ENCODE data around the gene PICALM.
"Not testable (repeated sequence)": the region's sequence is repeated elsewhere in the genome, so short reads cannot be mapped to it uniquely, and the experiment has no call there.

PICALM gene

GRCh38 chr11:85934596-85935169, 134.2 kb downstream of the PICALM start:
- no peak for DNase-seq

- no peak for DNase-seq
Measured at GRCh38 chr11:85930879-85931366, 138.0 kb downstream of the PICALM start.

- DNase-seq, result not testable (repeated sequence)
Measured at GRCh38 chr11:85926653-85927214, 142.2 kb downstream of the PICALM start.

GRCh38 chr11:85923455-85923854, 145.4 kb downstream of the PICALM start:
- DNase-seq, result no peak

GRCh38 chr11:85922367-85922766, 146.5 kb downstream of the PICALM start:
- DNase-seq, result no peak

DNA sequence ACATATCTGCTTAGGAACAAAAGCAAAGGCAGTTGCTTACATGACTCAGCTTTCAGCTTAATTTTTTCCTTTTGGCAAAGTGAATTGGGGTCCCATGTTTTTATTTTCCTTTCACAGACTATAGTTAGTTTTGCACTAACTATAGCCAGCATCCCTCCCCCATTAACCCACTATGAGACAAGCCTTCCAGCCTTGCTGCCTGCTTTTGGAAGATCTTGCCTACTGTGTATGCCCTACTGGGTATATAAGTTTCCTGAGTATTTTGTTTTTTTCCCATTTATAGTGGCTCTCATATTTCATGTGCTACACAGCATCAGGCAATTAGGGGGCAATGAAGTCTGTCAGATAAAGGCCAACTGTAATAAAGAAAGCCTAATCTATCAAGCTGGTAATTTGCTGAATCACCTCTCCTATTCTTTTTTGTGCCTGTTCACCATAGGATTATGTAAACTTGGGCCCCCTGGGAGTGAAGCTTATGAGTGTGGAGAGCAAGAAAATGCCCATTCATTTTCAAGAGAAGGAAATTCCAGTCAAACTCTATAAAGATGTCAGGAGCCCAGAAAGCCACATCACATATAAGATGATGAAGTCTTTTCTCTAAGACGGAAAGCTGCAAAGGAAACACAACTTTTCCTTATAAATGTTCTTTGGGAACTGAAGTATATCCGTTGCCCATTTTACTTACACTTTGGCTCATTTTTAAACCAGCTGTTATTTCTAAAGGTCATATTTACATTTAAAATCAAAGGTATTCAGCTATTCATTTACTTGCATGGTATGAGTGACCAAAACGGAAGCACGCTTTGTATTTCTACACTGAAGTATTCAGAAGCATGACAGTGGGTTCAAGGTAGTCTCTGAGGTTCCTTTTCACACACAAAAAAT, 149.7 kb downstream of the PICALM start:
- no peak for DNase-seq

DNA sequence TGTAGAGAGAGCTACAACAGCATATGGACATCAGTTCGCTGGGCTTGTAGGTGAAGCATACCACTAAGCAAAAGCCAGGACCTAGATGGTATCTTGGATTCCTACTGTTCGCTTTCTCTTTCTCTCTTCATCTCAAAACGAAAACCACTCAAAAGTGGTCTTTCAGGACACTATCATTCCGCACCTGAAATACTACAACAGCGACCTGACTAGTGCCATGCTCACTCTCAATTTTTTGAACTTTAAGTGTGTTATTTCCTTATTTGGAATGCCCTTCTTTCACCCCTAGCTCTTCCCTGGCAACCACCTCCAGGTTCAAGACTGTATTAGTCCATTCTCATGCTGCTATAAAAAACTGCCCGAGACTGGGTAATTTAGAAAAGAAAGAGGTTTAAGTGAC, 154.5 kb downstream of the PICALM start:
- DNase-seq, result no peak

DNA sequence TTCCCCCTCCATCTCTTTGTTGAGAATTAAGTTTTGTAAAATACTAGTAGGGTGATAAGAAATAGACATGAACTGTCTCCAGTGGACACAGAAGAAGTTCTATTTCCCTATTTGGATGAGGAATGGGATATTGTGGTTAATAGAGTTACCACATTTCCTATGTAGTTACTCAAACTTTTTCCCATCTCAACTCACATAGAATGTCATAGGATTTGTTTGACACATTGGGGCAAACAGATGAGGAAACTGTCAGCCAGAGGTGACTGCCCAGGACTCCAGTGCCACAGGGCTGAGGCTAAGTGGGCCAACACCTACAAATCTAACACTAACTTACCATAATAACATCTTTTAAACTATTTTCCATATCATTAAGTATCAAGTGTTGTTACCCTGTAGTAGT, 155.4 kb downstream of the PICALM start:
- DNase-seq, result no peak

DNA sequence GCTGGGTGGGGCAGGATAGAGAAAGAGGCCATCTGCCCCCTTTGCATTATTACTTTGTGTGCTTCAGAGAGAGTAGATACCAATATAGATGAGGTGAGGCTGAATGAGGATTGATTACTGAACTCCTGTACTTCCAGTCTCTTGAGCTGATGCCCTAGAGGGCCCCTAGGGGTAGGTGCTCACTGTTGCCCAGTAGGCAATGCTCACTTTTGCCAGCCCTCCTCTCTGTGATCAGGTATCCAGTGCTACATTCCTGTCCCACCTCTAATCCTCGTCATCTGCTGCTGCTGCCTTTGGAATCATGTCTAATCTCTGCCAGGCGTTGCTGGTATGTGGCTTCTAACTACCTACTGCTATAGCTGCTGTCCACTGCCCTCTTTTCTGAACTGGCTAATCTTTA, 156.5 kb downstream of the PICALM start:
- no peak for DNase-seq
